HG03039 (cell line): ENCODE results near the gene WDR82.
A peak's percentile ranks its signal among the peaks of the same experiment; 100 is the strongest.

Experiments used
- ATAC-seq: cut with Tn5 transposase; IDR thresholded peaks from one replicate; pipeline ENCODE4 v1.9.1; 2021; ENCODE audit warnings: mild to moderate bottlenecking, moderate library complexity; ENCODE audit not compliant: unreplicated experiment

The WDR82 gene

GRCh38 chr3:52278510-52279069, at the start of gene WDR82:
WDR82 (minus strand) TSS chr3:52278649; CDS start chr3:52278361, 288 bp downstream.
- ATAC-seq = peak; percentile 79

GRCh38 chr3:52327486-52328290, 49.2 kb upstream of the WDR82 start:
- ATAC-seq = no peak

- ATAC-seq = no peak
These were observed 48.5 kb upstream of the WDR82 start for GRCh38 chr3:52326976-52327375.

- no peak for ATAC-seq
These were observed 47.2 kb upstream of the WDR82 start for GRCh38 chr3:52325686-52326085.

GRCh38 chr3:52324676-52325075, 46.2 kb upstream of the WDR82 start:
- ATAC-seq = no peak

GRCh38 chr3:52323526-52324295, 45.3 kb upstream of the WDR82 start:
- ATAC-seq = no peak

GRCh38 chr3:52322466-52322865, 44.0 kb upstream of the WDR82 start:
- ATAC-seq = no peak

- no peak for ATAC-seq
These were observed 43.0 kb upstream of the WDR82 start for GRCh38 chr3:52321481-52321880.

GRCh38 chr3:52319921-52320595, 41.6 kb upstream of the WDR82 start:
- ATAC-seq = no peak

GRCh38 chr3:52318186-52318816, 39.9 kb upstream of the WDR82 start:
- no peak for ATAC-seq

GRCh38 chr3:52317208-52318000, 39.0 kb upstream of the WDR82 start:
- no peak for ATAC-seq

- ATAC-seq = no peak
These were observed 37.7 kb upstream of the WDR82 start, which contains the start of gene DNAH1 for GRCh38 chr3:52315977-52316764. DNAH1 (plus strand) TSS chr3:52316319; CDS start chr3:52322443, 6,124 bp downstream.

- ATAC-seq = no peak
These were observed 36.6 kb upstream of the WDR82 start for GRCh38 chr3:52315006-52315405.

GRCh38 chr3:52314489-52314888, 36.0 kb upstream of the WDR82 start:
- ATAC-seq = no peak

GRCh38 chr3:52313774-52314188, 35.3 kb upstream of the WDR82 start:
- ATAC-seq = peak; percentile 69

- ATAC-seq = no peak
These were observed 34.8 kb upstream of the WDR82 start for GRCh38 chr3:52313188-52313773.

GRCh38 chr3:52311576-52312119, 33.2 kb upstream of the WDR82 start:
- ATAC-seq = no peak

GRCh38 chr3:52310861-52311575, 32.6 kb upstream of the WDR82 start:
- ATAC-seq = no peak
